Measurements from ENCODE around the gene ATF6.

GRCh38 chr1:161987872-161988271 is 221.8 kb downstream of the ATF6 start:
- TF ChIP-seq HDGF (IDR thresholded peaks at IDR 0.05; ENCODE audit: borderline replicate concordance) (no peak), FOXM1 (IDR thresholded peaks at IDR 0.05; ENCODE audit: borderline replicate concordance) (no peak), BHLHE40 (IDR thresholded peaks at IDR 0.05; ENCODE audit: borderline replicate concordance) (no peak), NFRKB (IDR thresholded peaks at IDR 0.05) (no peak)

All from HEK293T (cell line).